Psoas muscle (tissue), 8 donors: ENCODE measurements around the gene CORO1C. TPM values are rescaled to one million over a fixed set of nuclear protein-coding genes. Genes with fewer than 3 reads are reported as not detected.

Source experiments
- ATAC-seq, 4 donors: fragments of 200-7000 bp; cut with Tn5 transposase; one replicate each; pipeline ENCODE4 v1.9.1; 2020; ENCODE audit warnings: moderate library complexity in 3 of 4, mild to moderate bottlenecking in 2 of 4
- DNase-seq, 2 donors: peaks; one replicate each; pipeline ENCODE4 v3.0.0-alpha.2; 2020
- H3K27ac ChIP-seq: fragments of 200-600 bp; one replicate; pipeline ENCODE4 v1.8.0; 2022
- H3K27me3 ChIP-seq, 3 donors: fragments of 200-600 bp in 1 of 3; one replicate each; pipeline versions ENCODE4 v1.6.1 to v1.8.0; 2013 to 2022; ENCODE audit warnings: low read length in 2 of 3, mild to moderate bottlenecking in 2 of 3, moderate library complexity in 1 of 3; ENCODE audit not compliant: insufficient read depth in 3 of 3
- H3K36me3 ChIP-seq, 2 donors: fragments of 200-600 bp in 1 of 2; one replicate each; pipeline versions ENCODE4 v1.6.1 to v1.8.0; 2013 to 2022; ENCODE audit warnings: low read depth in 1 of 2, mild to moderate bottlenecking in 1 of 2, moderate library complexity in 1 of 2; ENCODE audit not compliant: insufficient read depth in 1 of 2
- H3K4me1 ChIP-seq: fragments of 200-600 bp; one replicate; pipeline ENCODE4 v1.8.0; 2022
- H3K4me3 ChIP-seq: fragments of 200-600 bp; one replicate; pipeline ENCODE4 v1.8.0; 2022; ENCODE audit warnings: mild to moderate bottlenecking
- H3K9me3 ChIP-seq: fragments of 200-600 bp; one replicate; pipeline ENCODE4 v1.8.0; 2022
- WGBS, 3 donors: extraction: QIAGEN DNeasy Blood & Tissue Kit; methylation state at CpG; one replicate each; pipeline versions ENCODE4 v1.1.6 to v1.1.7; 2013; 5-methylcytosine and 5-hydroxymethylcytosine counted together
- intact Hi-C, 2 donors: fragments of 100-400 bp; cut with DNase I; formaldehyde crosslinking; loops; one replicate each; pipeline versions ENCODE4 v1.11.0 to v1.14.2; 2022
- polyA plus RNA-seq, 3 donors: library from polyadenylated mRNA; stranded (reverse); fragments of 200-250 nt; gene quantifications; one replicate each; pipeline ENCODE4 v1.2.3, GENCODE V29; 2013
- total RNA-seq, 4 donors: library from RNA; stranded (reverse); fragmentation: NEBNext Ultra II Directional in 2 of 4; extraction: Animal tissue kit (Norgen Biotek cat#: 25700) in 2 of 4; gene quantifications; one replicate each; pipeline versions ENCODE4 v1.2.1 to v1.2.4, GENCODE V29; 2021 to 2023
- TF ChIP-seq, protein P1 (sequence below): fragments of 200-600 bp; IDR thresholded peaks from one replicate; pipeline ENCODE4 v1.8.0; 2022; ENCODE audit warnings: antibody characterized with exemption
- donor health status: healthy with polysubstance abuse.
- donor health status: DM: no; HTN: no; CAD: no; lungs with moderate emphysema.
- donor health status: Bipolar disorder and iron deficiency.
- donor health status: healthy.
- donor health status: DM: yes; HTN: yes; CAD: no.
- donor health status: DM: no; HTN: no; CAD: no.
- donor health status: DM: no; HTN: no; CAD: no.
- donor health status: DM: yes; HTN: yes; CAD: no.

The CORO1C gene
- total and polyA plus RNA-seq, 7 donors: 16.9 to 67.1 (median 40.5) TPM

GRCh38 chr12:108690542-108691174 is 40.7 kb downstream of the CORO1C start:
- Histone ChIP-seq H3K4me3 (peak overlapping the region; percentile 55), H3K9me3 (no peaks in the 10 kb centered on the region), H3K27ac (peak overlapping the region; percentile 95), H3K4me1 (peaks cover 87% of the 10 kb centered on the region), H3K36me3 (peaks cover 0 to 6% of the 10 kb centered on the region in 2 donors), H3K27me3 (no peaks in the 10 kb centered on the region)
- TF ChIP-seq, protein P1, sequence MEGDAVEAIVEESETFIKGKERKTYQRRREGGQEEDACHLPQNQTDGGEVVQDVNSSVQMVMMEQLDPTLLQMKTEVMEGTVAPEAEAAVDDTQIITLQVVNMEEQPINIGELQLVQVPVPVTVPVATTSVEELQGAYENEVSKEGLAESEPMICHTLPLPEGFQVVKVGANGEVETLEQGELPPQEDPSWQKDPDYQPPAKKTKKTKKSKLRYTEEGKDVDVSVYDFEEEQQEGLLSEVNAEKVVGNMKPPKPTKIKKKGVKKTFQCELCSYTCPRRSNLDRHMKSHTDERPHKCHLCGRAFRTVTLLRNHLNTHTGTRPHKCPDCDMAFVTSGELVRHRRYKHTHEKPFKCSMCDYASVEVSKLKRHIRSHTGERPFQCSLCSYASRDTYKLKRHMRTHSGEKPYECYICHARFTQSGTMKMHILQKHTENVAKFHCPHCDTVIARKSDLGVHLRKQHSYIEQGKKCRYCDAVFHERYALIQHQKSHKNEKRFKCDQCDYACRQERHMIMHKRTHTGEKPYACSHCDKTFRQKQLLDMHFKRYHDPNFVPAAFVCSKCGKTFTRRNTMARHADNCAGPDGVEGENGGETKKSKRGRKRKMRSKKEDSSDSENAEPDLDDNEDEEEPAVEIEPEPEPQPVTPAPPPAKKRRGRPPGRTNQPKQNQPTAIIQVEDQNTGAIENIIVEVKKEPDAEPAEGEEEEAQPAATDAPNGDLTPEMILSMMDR: no peak
- DNase-seq: no peak
- intact Hi-C loops: loop anchor here in 1 of 2 donors (2.0 kb wide), 1 partner anchor 40 kb away; the partner anchor contains the start of gene CORO1C
- peak in 1 of 4 donors; percentile 0 for ATAC-seq
- WGBS, 3 donors: 33 to 48% (median 35%) methylated on average over 4 of the region's 4 CpGs

GRCh38 chr12:108690191-108690518 is 41.2 kb downstream of the CORO1C start:
- no peak for ATAC-seq

DNA sequence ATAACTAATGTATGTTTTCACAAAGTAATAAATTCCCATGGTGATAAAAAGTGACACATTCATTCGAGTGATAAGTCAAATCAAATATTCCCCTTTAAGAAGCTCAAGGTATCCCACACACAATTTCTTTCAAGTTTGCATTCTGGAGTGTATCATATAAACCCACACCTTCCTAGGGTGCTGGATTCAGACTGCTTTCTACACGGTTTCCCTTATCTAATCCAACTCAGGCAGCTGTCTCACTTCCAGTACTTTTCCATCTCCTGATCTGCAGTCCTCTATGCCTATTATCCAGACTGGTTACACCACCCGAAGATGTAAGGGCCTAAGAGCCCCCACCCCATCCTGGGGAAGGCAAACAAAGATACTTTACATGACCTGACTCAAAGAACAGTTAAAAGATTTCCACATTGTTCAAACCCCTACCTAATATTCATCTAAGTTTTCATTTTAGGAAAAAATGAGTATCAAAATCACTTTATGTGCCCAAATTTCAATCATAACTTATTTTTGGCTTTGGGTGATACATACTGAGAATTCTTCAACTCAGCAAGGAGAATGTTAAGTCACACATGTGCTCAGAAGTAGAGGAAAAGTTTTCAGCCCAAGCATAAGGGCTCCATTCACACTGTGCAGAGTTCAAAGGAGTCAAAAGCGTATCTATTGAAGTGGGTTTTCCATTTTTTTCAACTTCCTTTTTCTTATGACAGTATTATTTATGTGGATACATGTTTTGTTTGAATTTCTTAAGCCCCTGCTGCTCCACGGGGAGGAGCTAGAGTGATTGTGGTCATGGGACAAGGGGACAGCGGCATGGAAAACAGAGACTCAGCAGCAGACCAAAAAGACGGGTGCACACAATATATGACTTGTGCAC is 41.8 kb downstream of the CORO1C start:
- H3K27ac ChIP-seq: peak overlapping the region; percentile 95
- TF ChIP-seq, protein P1: peak; percentile 4
- 15 to 23% (median 18%) methylated on average over 7 of the region's 7 CpGs for WGBS, 3 donors
- H3K4me1 ChIP-seq: peaks cover 89% of the 10 kb centered on the region
- intact Hi-C loops: loop anchor here in 1 of 2 donors (2.0 kb wide), 1 partner anchor 41 kb away; the partner anchor contains the start of gene CORO1C
- peak overlapping the region; percentile 55 for H3K4me3 ChIP-seq
- H3K27me3 ChIP-seq: no peaks in the 10 kb centered on the region
- H3K36me3 ChIP-seq: peaks cover 0 to 2% of the 10 kb centered on the region in 2 donors
- no peak for DNase-seq
- no peaks in the 10 kb centered on the region for H3K9me3 ChIP-seq
- ATAC-seq: no peak

More at GRCh38 chr12:108690191-108690518, 41.2 kb downstream of the CORO1C start:
- no peak for DNase-seq
- TF ChIP-seq, protein P1: no peak
- H3K27ac ChIP-seq: peak overlapping the region; percentile 95
- H3K4me3 ChIP-seq: peak overlapping the region; percentile 55
- no peaks in the 10 kb centered on the region for H3K9me3 ChIP-seq
- H3K4me1 ChIP-seq: peaks cover 89% of the 10 kb centered on the region
- intact Hi-C loops: loop anchor here in 1 of 2 donors (2.0 kb wide), 1 partner anchor 41 kb away; the partner anchor contains the start of gene CORO1C
- no peaks in the 10 kb centered on the region for H3K27me3 ChIP-seq
- H3K36me3 ChIP-seq: peaks cover 0 to 3% of the 10 kb centered on the region in 2 donors

DNA sequence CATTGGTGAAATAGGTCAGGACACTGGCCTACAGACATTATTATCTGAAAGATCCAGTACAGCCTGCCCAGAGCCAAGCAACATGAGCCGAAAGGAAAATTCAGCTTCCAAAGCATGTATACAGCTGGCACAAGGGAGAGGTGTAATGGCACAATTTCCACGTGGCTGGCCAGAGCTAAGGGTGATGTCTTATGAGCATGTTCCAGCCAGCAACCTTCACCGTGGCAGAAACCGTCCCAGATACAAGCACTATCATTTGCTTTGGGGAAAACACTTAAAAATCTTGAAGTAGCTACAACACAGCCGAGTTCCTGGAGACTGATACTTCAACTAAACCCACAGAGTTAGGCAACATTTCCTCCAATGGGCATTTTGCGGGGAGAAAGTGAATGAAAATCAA is 44.5 kb downstream of the CORO1C start:
- H3K4me1 ChIP-seq: peaks cover 80% of the 10 kb centered on the region
- WGBS, 3 donors: 33 to 43% (median 34%) methylated on average over 6 of the region's 6 CpGs
- intact Hi-C loops: no loop called here

More for the DNA sequence above, 44.5 kb downstream of the CORO1C start:
- Histone ChIP-seq H3K9me3 (no peaks in the 10 kb centered on the region), H3K27ac (peak overlapping the region; percentile 95), H3K36me3 (no peaks in the 10 kb centered on the region), H3K4me3 (peak overlapping the region; percentile 3), H3K27me3 (no peaks in the 10 kb centered on the region)
- DNase-seq (peak; percentile 46 to 80), ATAC-seq (peak; percentile 40 to 66 (median 54))
- TF ChIP-seq, protein P1: no peak
